H1 (cell line): ENCODE results near the gene PALM2AKAP2. TPM values are rescaled to one million over a fixed set of nuclear protein-coding genes. Genes with fewer than 3 reads are reported as not detected.

Source experiments
- CTCF ChIA-PET: fragments of 300-600 bp; sonication (Branson Sonifier 250); formaldehyde crosslinking; loops from one replicate; lab custom pipeline; 2021; ENCODE audit not compliant: partially characterized antibody; lab: Charles Lee
- POLR2A ChIA-PET: fragments of 300-600 bp; sonication (Branson Sonifier 250); formaldehyde crosslinking; loops from one replicate; lab custom pipeline; 2021; ENCODE audit warnings: inconsistent platforms; ENCODE audit not compliant: partially characterized antibody; lab: Charles Lee
- DNase-seq, 2 experiments: peaks; one replicate each; pipeline versions ENCODE4 v3.0.0 to v3.0.0-alpha.2; 2010 to 2022; ENCODE audit warnings: low spot score in 2 of 2, low read depth in 1 of 2, mixed read lengths in 1 of 2
- FAIRE-seq: peaks from 2 replicates; lab custom pipeline; 2011; peaks lifted over from hg19 to GRCh38; lab: Jason Lieb, UNC
- H2AFZ ChIP-seq: 2 replicates; pipeline ENCODE4 v1.8.1; 2012; ENCODE audit warnings: low read length, inconsistent platforms
- H2AK5ac ChIP-seq: 2 replicates; pipeline ENCODE4 v1.6.1; 2013; ENCODE audit warnings: low read depth, low read length
- H2BK120ac ChIP-seq: replicated peaks from 2 replicates; pipeline ENCODE3; 2013; ENCODE audit warnings: low read depth, low read length, inconsistent platforms
- H2BK12ac ChIP-seq: 2 replicates; pipeline ENCODE4 v1.6.1; 2013; ENCODE audit warnings: low read depth, low read length
- H2BK15ac ChIP-seq: 2 replicates; pipeline ENCODE4 v1.6.1; 2013; ENCODE audit warnings: low read length
- H2BK20ac ChIP-seq: 2 replicates; pipeline ENCODE4 v1.6.1; 2013; ENCODE audit warnings: low read length
- H2BK5ac ChIP-seq: 2 replicates; pipeline ENCODE4 v1.6.1; 2013; ENCODE audit warnings: low read depth, low read length
- H3K14ac ChIP-seq: 2 replicates; pipeline ENCODE4 v1.6.1; 2013; ENCODE audit warnings: inconsistent platforms; ENCODE audit not compliant: insufficient read length
- H3K18ac ChIP-seq: 2 replicates; pipeline ENCODE4 v1.6.1; 2013; ENCODE audit warnings: low read length; ENCODE audit errors: extremely low read depth
- H3K23ac ChIP-seq: 2 replicates; pipeline ENCODE4 v1.6.1; 2013; ENCODE audit warnings: inconsistent platforms; ENCODE audit not compliant: insufficient read length
- H3K23me2 ChIP-seq: 2 replicates; pipeline ENCODE4 v1.6.1; 2013; ENCODE audit warnings: low read depth, low read length
- H3K27ac ChIP-seq: 2 replicates; pipeline ENCODE4 v1.6.1; 2011; ENCODE audit warnings: low read depth, low read length, inconsistent platforms
- H3K27me3 ChIP-seq, 4 experiments: replicated peaks in 1 of 4; 1 replicate in 1 of 4; 2 replicates in 3 of 4; pipeline versions ENCODE4 v1.6.1 to v1.8.1; 2011 to 2013; ENCODE audit warnings: low read length in 3 of 4, mild to moderate bottlenecking in 3 of 4, inconsistent platforms in 2 of 4, mixed read lengths in 2 of 4, moderate library complexity in 1 of 4; ENCODE audit not compliant: control insufficient read depth in 3 of 4, insufficient read depth in 3 of 4; ENCODE audit errors: extremely low read depth in 1 of 4
- H3K36me3 ChIP-seq, 4 experiments: 2 replicates each; pipeline versions ENCODE4 v1.6.1 to v1.8.1; 2011 to 2013; ENCODE audit warnings: mild to moderate bottlenecking in 4 of 4, low read length in 3 of 4, moderate library complexity in 2 of 4, control low read depth in 1 of 4, inconsistent platforms in 1 of 4; ENCODE audit not compliant: insufficient read depth in 4 of 4, control insufficient read depth in 2 of 4
- H3K4ac ChIP-seq: replicated peaks from 2 replicates; pipeline ENCODE3; 2013; ENCODE audit warnings: low read length, low read depth, mixed read lengths, inconsistent platforms; ENCODE audit not compliant: insufficient read length
- H3K4me1 ChIP-seq, 4 experiments: replicated peaks in 1 of 4; 1 replicate in 1 of 4; 2 replicates in 3 of 4; pipeline versions ENCODE4 v1.6.1 to v1.8.1; 2011 to 2013; ENCODE audit warnings: low read length in 3 of 4, inconsistent platforms in 2 of 4, mixed read lengths in 1 of 4; ENCODE audit not compliant: insufficient read depth in 4 of 4, control insufficient read depth in 3 of 4
- H3K4me2 ChIP-seq, 2 experiments: 2 replicates each; pipeline versions ENCODE4 v1.6.1 to v1.8.1; 2011 to 2013; ENCODE audit warnings: low read depth in 2 of 2, low read length in 2 of 2, control low read depth in 1 of 2, inconsistent platforms in 1 of 2, mild to moderate bottlenecking in 1 of 2; ENCODE audit not compliant: insufficient read depth in 1 of 2
- H3K4me3 ChIP-seq, 4 experiments: fragments of 200-600, 300-600 bp in 1 of 4; sonication (generic), shearing (Covaris generic), sonication (Bioruptor Twin) in 1 of 4; 2 replicates each; pipeline versions ENCODE4 v1.5.1 to v1.8.1; 2011 to 2016; ENCODE audit warnings: low read length in 4 of 4, low read depth in 3 of 4, control low read depth in 2 of 4, inconsistent platforms in 2 of 4, mild to moderate bottlenecking in 2 of 4, mixed read lengths in 1 of 4, moderate library complexity in 1 of 4; ENCODE audit not compliant: insufficient read depth in 2 of 4; ENCODE audit errors: extremely low read depth in 1 of 4
- H3K56ac ChIP-seq: replicated peaks from 2 replicates; pipeline ENCODE3; 2013; ENCODE audit warnings: low read depth, mild to moderate bottlenecking, mixed read lengths, low read length, inconsistent platforms; ENCODE audit not compliant: insufficient read length
- H3K79me1 ChIP-seq: 2 replicates; pipeline ENCODE4 v1.6.1; 2013; ENCODE audit warnings: low read depth, low read length, control low read depth
- H3K79me2 ChIP-seq, 2 experiments: 2 replicates each; pipeline versions ENCODE4 v1.6.1 to v1.8.1; 2012 to 2013; ENCODE audit warnings: low read length in 2 of 2, mild to moderate bottlenecking in 2 of 2, inconsistent platforms in 1 of 2; ENCODE audit not compliant: insufficient read depth in 2 of 2, control insufficient read depth in 1 of 2
- H3K9ac ChIP-seq, 4 experiments: replicated peaks in 1 of 4; 1 replicate in 1 of 4; 2 replicates in 3 of 4; pipeline versions ENCODE4 v1.6.1 to v1.8.1; 2011 to 2013; ENCODE audit warnings: low read depth in 3 of 4, low read length in 3 of 4, control low read depth in 2 of 4, mild to moderate bottlenecking in 2 of 4, moderate library complexity in 2 of 4, inconsistent platforms in 1 of 4; ENCODE audit errors: extremely low read depth in 1 of 4
- H3K9me3 ChIP-seq, 2 experiments: 2 replicates each; pipeline versions ENCODE4 v1.6.1 to v1.8.1; 2012 to 2013; ENCODE audit warnings: mild to moderate bottlenecking in 2 of 2, moderate library complexity in 2 of 2, control low read depth in 1 of 2, inconsistent platforms in 1 of 2, low read depth in 1 of 2, low read length in 1 of 2, mixed read lengths in 1 of 2; ENCODE audit not compliant: insufficient read depth in 2 of 2
- H4K20me1 ChIP-seq, 2 experiments: replicated peaks in 1 of 2; 2 replicates each; pipeline versions ENCODE3 to v1.8.1; 2011 to 2013; ENCODE audit warnings: inconsistent platforms in 2 of 2, low read length in 2 of 2, mild to moderate bottlenecking in 1 of 2; ENCODE audit not compliant: insufficient read depth in 2 of 2, control insufficient read depth in 1 of 2
- H4K5ac ChIP-seq: 2 replicates; pipeline ENCODE4 v1.6.1; 2013; ENCODE audit warnings: low read length, low read depth, mixed read lengths, inconsistent platforms; ENCODE audit not compliant: insufficient read length
- H4K8ac ChIP-seq: 2 replicates; pipeline ENCODE4 v1.8.0; 2013; ENCODE audit warnings: mild to moderate bottlenecking, moderate library complexity, low read length, inconsistent platforms; ENCODE audit not compliant: insufficient read depth; ENCODE audit errors: extremely low read depth
- H4K91ac ChIP-seq: replicated peaks from 2 replicates; pipeline ENCODE3; 2013; ENCODE audit warnings: low read length, mixed read lengths, inconsistent platforms; ENCODE audit not compliant: insufficient read length
- BRCA1 ChIP-seq: IDR thresholded peaks from 2 replicates; pipeline ENCODE4 v1.6.1; 2012; ENCODE audit warnings: low read depth, low read length, improper control_type of control experiment
- GTF2F1 ChIP-seq: IDR thresholded peaks from 2 replicates; pipeline ENCODE4 v1.6.1; 2012; ENCODE audit warnings: low read depth, low read length, improper control_type of control experiment, borderline replicate concordance
- KDM5A ChIP-seq: fragments of 200-600 bp; IDR thresholded peaks from 2 replicates; pipeline ENCODE4 v1.7.1; 2012; ENCODE audit warnings: mild to moderate bottlenecking, low read length, inconsistent platforms, mixed read lengths
- NRF1 ChIP-seq: IDR thresholded peaks from 2 replicates; pipeline ENCODE4 v1.6.1; 2011; ENCODE audit warnings: mild to moderate bottlenecking, low read depth, low read length, improper control_type of control experiment
- RNF2 ChIP-seq: fragments of 200-900, 300-1000 bp; sonication (generic); IDR thresholded peaks from 2 replicates; pipeline ENCODE4 v1.7.1; 2016; ENCODE audit warnings: borderline replicate concordance, low read depth, mild to moderate bottlenecking, antibody characterized with exemption, low read length; ENCODE audit not compliant: poor library complexity, severe bottlenecking; ENCODE audit errors: missing control alignments
- RXRA ChIP-seq: IDR thresholded peaks from 2 replicates; pipeline ENCODE4 v1.6.1; 2011; ENCODE audit warnings: low read depth, mild to moderate bottlenecking, low read length, moderate library complexity; ENCODE audit not compliant: insufficient read depth
- TEAD4 ChIP-seq: IDR thresholded peaks from 2 replicates; pipeline ENCODE4 v1.6.1; 2012; ENCODE audit warnings: low read depth, low read length, inconsistent platforms, mixed read lengths
- WGBS, 2 experiments: shearing (Covaris generic) in 1 of 2; methylation state at CpG; one replicate each; pipeline versions ENCODE4 v1.1.6 to v1.1.7; 2013 to 2015; ENCODE audit warnings: low lambda C conversion rate in 2 of 2, mixed read lengths in 2 of 2, inconsistent platforms in 1 of 2, low coverage in 1 of 2, missing lambda C conversion rate in 1 of 2; ENCODE audit not compliant: insufficient replicate concordance in 2 of 2, insufficient coverage in 1 of 2, insufficient read length in 1 of 2; ENCODE audit errors: extremely low coverage in 1 of 2, missing lambda C conversion rate in 1 of 2; 5-methylcytosine and 5-hydroxymethylcytosine counted together
- polyA plus RNA-seq, 7 experiments: library from polyadenylated mRNA; depleted of rRNA in 3 of 7; stranded (reverse) in 5 of 7; unstranded in 2 of 7; fragments of >200 nt in 5 of 7; fragments of 200-250 nt in 2 of 7; gene quantifications; 1 replicate in 5 of 7; 2 replicates in 1 of 7; 4 replicates in 1 of 7; pipeline versions ENCODE4 v1.2.1 to v1.2.3, GENCODE V29; 2011 to 2013; ENCODE audit warnings: missing spikeins in 2 of 7, mixed read lengths in 2 of 7
- total RNA-seq: library from RNA; stranded (reverse); fragmentation: NEBNext Ultra II Directional; extraction: Animal tissue kit (Norgen Biotek cat#: 25700); gene quantifications from 2 replicates; pipeline ENCODE4 v1.2.1, GENCODE V29; 2021
- TF ChIP-seq, protein P1 (sequence below): IDR thresholded peaks from 2 replicates; pipeline ENCODE4 v1.6.1; 2012; ENCODE audit warnings: low read length, inconsistent platforms
- TF ChIP-seq, protein P2 (sequence below): IDR thresholded peaks from 2 replicates; pipeline ENCODE4 v1.6.1; 2012; ENCODE audit warnings: inconsistent platforms
- TF ChIP-seq, protein P3 (sequence below): IDR thresholded peaks from 2 replicates; pipeline ENCODE4 v1.6.1; 2012; ENCODE audit warnings: inconsistent platforms

The PALM2AKAP2 gene
- total and polyA plus RNA-seq, 2 of the 8 experiments (the other 6 are each of a cell fraction or from before 2014, with no cell fraction given), result 0.38 to 20.5 TPM

DNA sequence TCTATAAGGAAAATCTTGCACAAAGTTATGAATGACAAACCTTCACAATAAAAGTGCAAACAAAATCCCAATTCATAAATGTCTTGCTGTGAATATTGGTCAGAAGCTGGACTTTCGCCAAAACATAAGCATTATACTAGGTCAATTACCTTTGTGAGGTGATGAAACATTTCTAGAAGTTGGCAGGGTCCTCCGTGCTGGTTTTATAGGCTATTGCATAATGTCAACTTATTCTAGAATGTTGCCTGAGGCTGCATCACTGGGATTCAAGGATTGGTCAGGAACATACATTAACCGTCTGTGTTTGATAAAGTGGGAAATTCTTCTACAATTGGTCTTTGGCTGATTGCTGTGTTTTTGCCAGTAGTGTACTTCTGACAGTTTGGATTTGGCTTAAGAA, 49.8 kb upstream of the PALM2AKAP2 start:
- no peak overlapping the region for H4K5ac ChIP-seq
- H2AK5ac ChIP-seq, result no peak overlapping the region
- no peaks in the 10 kb centered on the region for H3K23me2 ChIP-seq
- H2BK120ac ChIP-seq, result no peak overlapping the region
- no peak overlapping the region for H3K56ac ChIP-seq
- no peak overlapping the region for H3K4me2 ChIP-seq
- H3K36me3 ChIP-seq, result no peaks in the 10 kb centered on the region
- peaks cover 0 to 2% (median 0%) of the 10 kb centered on the region in 4 experiments; a peak in 1 of 7 replicates for H3K4me1 ChIP-seq
- no peak for FAIRE-seq
- no peak overlapping the region for H3K4ac ChIP-seq
- H2AFZ ChIP-seq, result no peak overlapping the region
- no peaks in the 10 kb centered on the region for H3K79me2 ChIP-seq
- no peak overlapping the region for H2BK20ac ChIP-seq
- no peak overlapping the region for H3K23ac ChIP-seq
- H3K27me3 ChIP-seq, result no peaks in the 10 kb centered on the region
- H3K14ac ChIP-seq, result no peak overlapping the region
- no peaks in the 10 kb centered on the region for H3K79me1 ChIP-seq
- no peak overlapping the region for H2BK12ac ChIP-seq
- CTCF ChIA-PET, result no interaction called here
- H4K20me1 ChIP-seq, result no peaks in the 10 kb centered on the region
- no peak overlapping the region for H4K91ac ChIP-seq
- H2BK15ac ChIP-seq, result no peak overlapping the region
- POLR2A ChIA-PET, result no interaction called here
- 89% methylated on average over 3 of the region's 3 CpGs; no CpG with 5 or more reads in 1 of the 2 experiments for WGBS, 2 experiments
- H3K18ac ChIP-seq, result no peak overlapping the region
- H3K9ac ChIP-seq, result no peak overlapping the region
- H3K4me3 ChIP-seq, result no peak overlapping the region
- H3K27ac ChIP-seq, result no peak overlapping the region
- no peak overlapping the region for H4K8ac ChIP-seq
- H3K9me3 ChIP-seq, result no peaks in the 10 kb centered on the region
- DNase-seq, result no peak
- H2BK5ac ChIP-seq, result no peak overlapping the region
- TF ChIP-seq, protein P1, sequence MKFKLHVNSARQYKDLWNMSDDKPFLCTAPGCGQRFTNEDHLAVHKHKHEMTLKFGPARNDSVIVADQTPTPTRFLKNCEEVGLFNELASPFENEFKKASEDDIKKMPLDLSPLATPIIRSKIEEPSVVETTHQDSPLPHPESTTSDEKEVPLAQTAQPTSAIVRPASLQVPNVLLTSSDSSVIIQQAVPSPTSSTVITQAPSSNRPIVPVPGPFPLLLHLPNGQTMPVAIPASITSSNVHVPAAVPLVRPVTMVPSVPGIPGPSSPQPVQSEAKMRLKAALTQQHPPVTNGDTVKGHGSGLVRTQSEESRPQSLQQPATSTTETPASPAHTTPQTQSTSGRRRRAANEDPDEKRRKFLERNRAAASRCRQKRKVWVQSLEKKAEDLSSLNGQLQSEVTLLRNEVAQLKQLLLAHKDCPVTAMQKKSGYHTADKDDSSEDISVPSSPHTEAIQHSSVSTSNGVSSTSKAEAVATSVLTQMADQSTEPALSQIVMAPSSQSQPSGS, result no peak
- TF ChIP-seq RXRA, result no peak
- TF ChIP-seq TEAD4, result no peak
- TF ChIP-seq, protein P2, sequence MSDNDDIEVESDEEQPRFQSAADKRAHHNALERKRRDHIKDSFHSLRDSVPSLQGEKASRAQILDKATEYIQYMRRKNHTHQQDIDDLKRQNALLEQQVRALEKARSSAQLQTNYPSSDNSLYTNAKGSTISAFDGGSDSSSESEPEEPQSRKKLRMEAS, result no peak
- TF ChIP-seq KDM5A, result no peak
- no peak for TF ChIP-seq GTF2F1
- TF ChIP-seq NRF1, result no peak
- TF ChIP-seq, protein P3, sequence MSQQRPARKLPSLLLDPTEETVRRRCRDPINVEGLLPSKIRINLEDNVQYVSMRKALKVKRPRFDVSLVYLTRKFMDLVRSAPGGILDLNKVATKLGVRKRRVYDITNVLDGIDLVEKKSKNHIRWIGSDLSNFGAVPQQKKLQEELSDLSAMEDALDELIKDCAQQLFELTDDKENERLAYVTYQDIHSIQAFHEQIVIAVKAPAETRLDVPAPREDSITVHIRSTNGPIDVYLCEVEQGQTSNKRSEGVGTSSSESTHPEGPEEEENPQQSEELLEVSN, result no peak
- no peak for TF ChIP-seq BRCA1
- no peak for TF ChIP-seq RNF2
